Stimulated activated CD4-positive, alpha-beta T cell treated with anti-CD3 and anti-CD28 coated beads, Interleukin-4, amount 100 ng/mL, for 24 hours (primary cell): ENCODE measurements around the gene SEMA6A.
"Not testable (repeated sequence)": the region's sequence is repeated elsewhere in the genome, so short reads cannot be mapped to it uniquely, and the experiment has no call there.

ENCODE experiments used
- DNase-seq: peaks from one replicate; pipeline ENCODE4 v3.0.0-alpha.2; 2020

The SEMA6A gene

DNA sequence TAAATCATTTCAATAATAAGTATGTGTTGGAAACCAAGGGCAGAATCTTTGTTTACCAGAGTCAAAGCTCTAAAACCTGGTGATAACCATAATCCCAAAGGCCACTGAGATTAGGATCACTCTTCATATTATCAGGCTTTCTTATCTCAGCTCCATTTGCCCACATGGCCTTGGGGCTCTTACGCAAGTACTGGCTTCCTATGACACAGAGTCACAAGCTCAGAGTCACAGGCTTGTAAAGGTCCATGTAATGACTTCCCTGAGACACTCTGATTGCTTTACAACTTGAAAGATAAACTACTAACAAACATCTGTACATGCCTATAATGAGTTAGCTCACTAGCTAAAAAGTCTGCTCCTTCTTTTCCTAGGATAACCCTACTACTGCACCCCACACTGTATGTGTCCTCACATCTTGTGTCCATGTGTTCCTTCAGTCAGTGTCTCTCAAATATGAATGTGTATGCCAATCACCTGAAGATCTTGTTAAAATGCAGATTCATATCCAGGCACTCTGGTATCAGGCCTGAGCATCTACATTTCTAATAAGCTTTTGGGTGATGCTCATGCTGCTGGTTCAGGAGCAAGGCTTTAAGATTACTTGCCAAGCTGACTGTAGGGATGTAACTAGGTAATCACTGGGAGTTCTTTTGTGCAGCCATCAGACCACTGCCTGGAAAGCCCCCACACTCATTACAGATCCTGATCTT is 28.4 kb downstream of the SEMA6A start:
- DNase-seq = no peak

GRCh38 chr5:116545465-116545864 is 29.2 kb downstream of the SEMA6A start:
- not testable (repeated sequence) for DNase-seq

- no peak for DNase-seq
These were observed 29.9 kb downstream of the SEMA6A start for GRCh38 chr5:116544531-116545241.

GRCh38 chr5:116543501-116543900 is 31.1 kb downstream of the SEMA6A start:
- no peak for DNase-seq

GRCh38 chr5:116542619-116543018 is 32.0 kb downstream of the SEMA6A start:
- DNase-seq = no peak

DNA sequence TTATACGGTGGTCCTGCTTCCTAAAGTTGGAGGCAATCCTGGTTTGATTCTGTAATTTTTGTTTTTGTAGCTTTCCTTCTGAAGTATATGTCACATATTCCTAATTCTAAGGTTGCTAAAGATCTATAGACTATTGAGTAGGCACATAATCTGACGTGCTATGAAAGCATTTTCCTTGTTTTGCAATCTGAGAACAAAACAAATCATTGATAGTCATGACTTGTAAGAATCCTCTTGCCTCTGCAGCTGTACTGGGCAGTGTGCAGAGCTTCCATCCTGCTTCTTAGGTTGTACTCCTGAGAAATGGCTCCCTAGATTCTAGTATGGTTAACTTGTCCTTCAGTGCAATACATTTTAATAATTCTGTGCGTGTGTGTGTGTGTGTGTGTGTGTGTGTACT is 35.4 kb downstream of the SEMA6A start:
- no peak for DNase-seq

GRCh38 chr5:116536316-116537083 is 38.1 kb downstream of the SEMA6A start:
- no peak for DNase-seq

GRCh38 chr5:116534964-116535651 is 39.5 kb downstream of the SEMA6A start:
- no peak for DNase-seq

DNA sequence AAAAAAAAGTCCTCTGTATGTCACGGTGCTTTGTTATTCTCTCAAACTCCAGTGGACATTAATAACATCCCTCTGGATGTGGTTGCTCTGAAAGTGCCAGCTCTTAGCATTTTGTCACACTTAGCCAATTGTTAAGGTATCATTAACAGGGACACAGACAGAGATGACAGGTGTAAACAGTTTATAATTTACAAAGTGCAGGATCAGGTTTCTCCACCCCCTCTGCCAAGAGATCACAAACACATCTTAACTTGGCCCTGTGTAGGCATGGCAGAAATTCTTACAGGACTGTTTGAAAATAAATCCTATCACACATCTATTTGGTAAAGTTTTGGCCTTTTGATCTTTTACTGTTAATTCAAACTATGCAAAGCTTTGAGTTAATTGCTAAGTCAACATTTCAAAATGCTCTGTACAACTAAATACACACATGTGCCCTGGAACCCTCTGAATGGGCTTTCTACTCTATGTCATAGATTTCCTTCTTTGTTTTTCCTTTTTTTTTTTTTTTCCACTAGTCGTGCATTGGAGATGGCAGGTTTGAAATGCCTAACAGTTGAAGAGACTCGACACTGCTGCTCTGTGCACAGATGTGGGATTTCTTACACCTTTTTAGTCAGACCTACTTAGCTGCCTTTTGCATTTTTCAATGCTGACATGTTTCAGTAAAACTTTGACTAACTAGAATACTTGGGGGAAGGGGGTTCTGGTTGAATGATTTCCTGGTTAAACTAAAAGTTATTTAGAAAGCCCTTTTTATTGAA is 41.7 kb downstream of the SEMA6A start:
- DNase-seq = no peak

DNA sequence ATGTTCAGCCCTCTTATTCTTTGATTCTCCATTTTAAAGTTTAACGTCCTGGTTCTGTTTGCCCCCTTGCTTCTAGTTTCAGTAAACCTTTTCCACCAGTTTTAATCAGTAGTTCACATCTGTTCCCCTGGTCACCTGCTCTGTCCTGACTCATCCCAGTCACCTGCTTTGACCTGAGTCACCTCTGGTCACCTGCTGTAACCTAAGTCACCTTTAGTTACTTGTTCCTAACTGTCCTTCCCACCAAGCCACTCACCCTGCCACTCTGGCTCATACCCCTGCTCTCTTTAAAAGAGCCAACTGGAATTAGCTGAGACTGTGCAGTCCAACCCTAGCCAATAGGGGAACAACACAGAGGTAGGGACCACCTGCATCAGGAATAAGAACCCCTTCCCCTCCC is 43.0 kb downstream of the SEMA6A start:
- DNase-seq = no peak

DNA sequence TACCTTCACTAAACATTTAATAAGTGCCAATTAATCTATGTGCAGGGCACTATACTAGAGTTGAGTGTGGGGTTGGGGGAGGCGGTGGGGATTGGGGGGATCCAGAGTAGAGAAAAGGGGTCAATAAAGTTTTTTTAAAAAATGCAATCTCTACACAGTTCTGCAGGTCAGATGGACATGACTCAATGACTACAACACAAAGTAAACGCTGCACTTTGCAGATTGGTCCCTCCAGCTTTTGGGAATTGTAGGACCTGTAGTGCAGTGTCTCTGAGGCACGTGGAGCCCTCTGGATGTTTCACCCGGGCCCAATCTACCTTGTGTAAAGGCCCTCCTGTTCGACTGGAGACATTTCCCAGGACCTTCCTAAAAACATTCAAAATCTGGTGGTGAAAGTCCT is 43.5 kb downstream of the SEMA6A start:
- DNase-seq = no peak

- no peak for DNase-seq
These were observed 44.3 kb downstream of the SEMA6A start for GRCh38 chr5:116530276-116530675.

- no peak for DNase-seq
These were observed 45.0 kb downstream of the SEMA6A start for GRCh38 chr5:116529615-116530014.

DNA sequence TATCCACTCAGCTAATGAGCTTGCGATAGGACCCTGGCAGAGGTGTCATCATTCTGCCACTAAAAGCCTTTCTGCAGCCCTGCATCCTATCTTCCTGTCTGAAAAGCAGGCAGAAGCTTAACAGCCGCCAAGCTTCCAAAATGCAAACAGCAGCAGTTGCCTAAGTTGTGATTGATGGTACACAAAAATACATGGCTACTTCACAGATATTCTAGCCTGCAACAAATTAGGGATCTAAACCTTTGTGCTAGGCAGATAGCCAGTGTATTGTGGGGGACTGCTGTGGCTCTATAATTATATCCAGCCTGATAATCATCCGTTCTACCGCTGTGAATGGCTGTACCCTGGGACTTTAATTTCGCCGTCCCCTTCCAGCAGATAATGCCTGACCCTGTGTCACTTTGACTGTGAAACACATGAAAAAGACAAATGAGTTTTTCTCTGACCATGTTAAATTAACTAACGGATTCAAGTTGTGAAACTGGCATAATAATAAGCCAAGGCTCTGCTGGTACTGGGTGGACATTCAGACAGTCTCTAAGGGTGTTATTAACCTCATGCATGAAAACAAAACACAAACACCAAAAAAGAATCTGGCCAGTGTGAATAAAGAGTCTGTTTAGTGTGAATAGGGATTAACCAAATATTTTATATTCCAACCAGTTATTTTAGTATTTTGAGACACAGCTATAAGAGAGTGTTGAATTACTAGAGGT is 45.9 kb downstream of the SEMA6A start:
- no peak for DNase-seq

GRCh38 chr5:116527582-116527981 is 47.0 kb downstream of the SEMA6A start:
- DNase-seq = no peak

DNA sequence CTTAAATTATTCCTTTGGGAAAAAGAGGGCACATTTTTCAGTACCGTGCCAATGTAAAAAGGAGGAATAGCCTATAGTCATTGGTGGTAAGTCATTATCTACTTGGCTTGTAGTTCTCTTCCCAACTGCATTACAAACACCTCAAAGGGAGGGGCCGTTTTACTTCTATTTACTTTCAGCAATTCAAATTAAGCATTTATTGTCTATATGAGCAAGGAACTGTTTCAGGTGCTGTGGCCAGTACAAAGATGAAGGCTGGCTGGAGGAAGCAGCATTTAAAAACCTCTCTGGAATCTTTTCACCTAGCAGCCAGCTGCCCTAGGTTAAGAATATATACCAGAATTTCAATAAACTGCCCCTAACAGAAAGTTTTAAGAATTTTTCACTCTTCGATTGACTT is 48.9 kb downstream of the SEMA6A start:
- no peak for DNase-seq

- no peak for DNase-seq
These were observed 49.7 kb downstream of the SEMA6A start for GRCh38 chr5:116524966-116525365.

GRCh38 chr5:116524051-116524904 is 50.3 kb downstream of the SEMA6A start:
- DNase-seq = no peak

- not testable (repeated sequence) for DNase-seq
These were observed 51.4 kb downstream of the SEMA6A start for GRCh38 chr5:116523182-116523581.

DNA sequence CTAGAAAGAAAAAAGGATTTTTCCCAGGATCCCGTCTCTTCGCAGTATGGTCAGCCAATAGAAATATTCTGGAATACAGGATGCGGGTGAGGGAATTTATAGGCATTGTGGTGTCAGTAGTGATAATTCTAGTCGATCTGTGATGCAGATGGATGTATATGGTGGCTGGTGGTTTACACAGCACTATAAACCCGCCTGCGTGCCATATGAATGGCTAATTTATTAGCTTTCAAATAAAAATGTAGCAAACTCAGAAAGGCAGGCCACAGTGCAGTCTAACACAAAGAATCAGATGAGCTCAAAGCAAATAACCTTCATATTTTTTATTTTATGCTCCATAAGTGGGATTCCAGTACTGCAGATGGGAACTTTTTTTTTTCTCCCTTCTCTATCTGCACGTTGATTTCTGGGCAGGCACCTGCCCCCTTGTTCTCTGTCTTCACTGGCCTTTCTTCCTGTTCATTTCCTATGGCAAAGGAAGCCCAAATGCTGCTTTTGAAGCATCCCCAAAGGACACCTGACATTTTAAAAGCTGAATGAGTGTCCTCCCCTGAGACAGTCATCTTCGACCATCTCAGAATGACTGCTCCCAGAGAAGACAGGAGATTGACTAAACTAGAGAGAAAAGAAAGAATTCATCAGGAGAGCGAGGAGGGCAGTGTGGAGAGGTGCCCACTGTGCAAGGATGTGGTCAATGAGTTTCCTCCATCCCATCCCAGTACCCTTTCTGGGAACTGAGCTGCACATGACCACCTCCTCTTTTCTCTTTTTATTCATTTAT is 52.1 kb downstream of the SEMA6A start:
- no peak for DNase-seq
